Mesothelial cell of epicardium (in vitro differentiated cells): Measurements from ENCODE around the gene UNC5B. TPM values are rescaled to one million over a fixed set of nuclear protein-coding genes. Genes with fewer than 3 reads are reported as not detected.

ENCODE experiments used
- DNase-seq, 2 experiments: peaks; one replicate each; pipeline ENCODE4 v3.0.0; 2021; ENCODE audit warnings: low spot score in 2 of 2; ENCODE audit not compliant: unreplicated experiment in 2 of 2
- H3K27ac Mint-ChIP-seq: 2 replicates; pipeline ENCODE4 v1.8.0; 2021; ENCODE audit warnings: mixed read lengths
- H3K27me3 Mint-ChIP-seq: 2 replicates; pipeline ENCODE4 v1.8.0; 2021; ENCODE audit warnings: low read depth, mixed read lengths
- H3K36me3 Mint-ChIP-seq: 2 replicates; pipeline ENCODE4 v1.8.0; 2021; ENCODE audit warnings: mixed read lengths
- H3K4me1 Mint-ChIP-seq: 2 replicates; pipeline ENCODE4 v1.8.0; 2021; ENCODE audit warnings: mixed read lengths
- H3K4me3 Mint-ChIP-seq: 2 replicates; pipeline ENCODE4 v1.8.0; 2021; ENCODE audit warnings: mild to moderate bottlenecking, moderate library complexity, mixed read lengths
- H3K9me3 Mint-ChIP-seq: 2 replicates; pipeline ENCODE4 v1.8.0; 2021; ENCODE audit warnings: mixed read lengths
- total RNA-seq: library from RNA; stranded (reverse); gene quantifications from 3 replicates; pipeline ENCODE4 v1.2.1, GENCODE V29; 2021
- TF ChIP-seq, protein P1 (sequence below): fragments of 200-600 bp; sonication (generic); IDR thresholded peaks from one replicate; pipeline ENCODE4 v1.5.0; 2021; ENCODE audit warnings: antibody characterized with exemption; ENCODE audit not compliant: unreplicated experiment

Gene UNC5B
- total RNA-seq, 1 donor from 2014 or later: 91.5 TPM

DNA sequence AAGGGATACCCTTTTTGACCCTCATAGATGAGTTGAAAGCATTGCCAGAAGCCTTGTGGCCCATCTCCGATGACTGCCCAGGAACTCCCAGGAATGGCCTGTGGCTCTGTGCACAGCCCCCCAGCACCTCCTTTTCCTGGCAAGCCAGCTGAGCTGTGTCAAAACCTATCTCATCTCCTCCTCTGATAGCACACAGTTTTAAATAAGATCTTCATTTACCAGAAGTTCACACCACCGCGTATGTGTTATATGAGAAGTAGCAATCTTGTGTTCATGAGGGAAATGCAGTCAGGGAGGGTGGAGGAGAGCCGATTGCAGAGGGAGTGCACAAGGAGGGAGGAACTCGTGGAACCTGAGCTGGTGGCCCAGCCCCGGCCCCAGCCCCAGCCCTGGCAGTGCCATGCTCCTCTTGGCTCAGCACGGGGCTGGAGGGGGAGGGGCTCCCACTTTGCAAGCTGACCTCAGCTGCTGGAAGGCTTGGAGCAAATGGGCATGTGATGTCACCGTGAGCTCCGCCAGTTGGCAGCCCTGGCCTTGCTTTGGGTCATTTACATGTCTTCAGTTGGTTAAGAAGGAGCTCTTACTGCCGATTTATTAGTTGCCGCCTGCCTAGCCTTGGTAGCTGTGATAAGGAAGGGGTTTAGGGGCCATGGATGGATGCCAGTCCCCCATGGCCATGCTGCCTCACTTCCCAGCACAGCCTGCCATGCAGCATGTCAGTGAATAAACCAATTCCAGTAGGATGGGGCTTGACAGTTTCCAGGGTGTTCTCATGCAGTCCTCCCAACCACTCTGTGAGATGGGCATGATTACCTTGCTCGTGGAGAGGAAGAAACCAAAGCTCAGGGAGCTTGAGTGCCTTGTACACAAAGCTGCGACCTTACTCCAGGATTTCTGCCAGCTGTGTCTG is 20.0 kb downstream of the UNC5B start:
- Mint-ChIP-seq H3K9me3 (no peaks in the 10 kb centered on the region), H3K27me3 (no peaks in the 10 kb centered on the region), H3K36me3 (no peaks in the 10 kb centered on the region), H3K4me3 (no peak overlapping the region), H3K27ac (peak overlapping the region; percentile 99), H3K4me1 (peaks cover 92% of the 10 kb centered on the region)
- TF ChIP-seq, protein P1, sequence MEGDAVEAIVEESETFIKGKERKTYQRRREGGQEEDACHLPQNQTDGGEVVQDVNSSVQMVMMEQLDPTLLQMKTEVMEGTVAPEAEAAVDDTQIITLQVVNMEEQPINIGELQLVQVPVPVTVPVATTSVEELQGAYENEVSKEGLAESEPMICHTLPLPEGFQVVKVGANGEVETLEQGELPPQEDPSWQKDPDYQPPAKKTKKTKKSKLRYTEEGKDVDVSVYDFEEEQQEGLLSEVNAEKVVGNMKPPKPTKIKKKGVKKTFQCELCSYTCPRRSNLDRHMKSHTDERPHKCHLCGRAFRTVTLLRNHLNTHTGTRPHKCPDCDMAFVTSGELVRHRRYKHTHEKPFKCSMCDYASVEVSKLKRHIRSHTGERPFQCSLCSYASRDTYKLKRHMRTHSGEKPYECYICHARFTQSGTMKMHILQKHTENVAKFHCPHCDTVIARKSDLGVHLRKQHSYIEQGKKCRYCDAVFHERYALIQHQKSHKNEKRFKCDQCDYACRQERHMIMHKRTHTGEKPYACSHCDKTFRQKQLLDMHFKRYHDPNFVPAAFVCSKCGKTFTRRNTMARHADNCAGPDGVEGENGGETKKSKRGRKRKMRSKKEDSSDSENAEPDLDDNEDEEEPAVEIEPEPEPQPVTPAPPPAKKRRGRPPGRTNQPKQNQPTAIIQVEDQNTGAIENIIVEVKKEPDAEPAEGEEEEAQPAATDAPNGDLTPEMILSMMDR: no peak
- no peak for DNase-seq

DNA sequence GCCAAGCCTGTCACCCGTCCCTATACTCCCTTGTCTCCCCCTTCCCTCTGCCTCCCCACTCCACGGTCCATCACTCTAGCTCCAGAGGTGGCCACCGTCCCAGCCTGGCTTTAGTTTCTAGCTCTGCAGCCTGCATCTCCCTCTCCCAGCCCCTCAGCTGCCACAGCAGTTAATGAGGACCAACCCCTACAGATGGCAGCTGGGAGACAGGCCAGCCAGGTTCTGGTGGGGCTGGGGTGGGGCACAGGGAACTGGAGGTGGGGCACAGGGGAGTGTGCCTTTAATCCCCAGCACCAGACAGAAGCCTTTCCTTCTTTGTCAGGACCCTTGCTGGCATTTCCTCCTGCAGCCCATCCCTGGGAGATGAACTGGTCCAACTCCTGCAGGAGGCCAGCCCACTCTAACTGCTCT is 21.1 kb downstream of the UNC5B start:
- Mint-ChIP-seq H3K27ac (peak overlapping the region; percentile 99), H3K4me1 (peaks cover 94% of the 10 kb centered on the region), H3K36me3 (no peaks in the 10 kb centered on the region), H3K4me3 (no peak overlapping the region), H3K9me3 (no peaks in the 10 kb centered on the region), H3K27me3 (no peaks in the 10 kb centered on the region)
- DNase-seq: no peak
- TF ChIP-seq, protein P1: no peak

DNA sequence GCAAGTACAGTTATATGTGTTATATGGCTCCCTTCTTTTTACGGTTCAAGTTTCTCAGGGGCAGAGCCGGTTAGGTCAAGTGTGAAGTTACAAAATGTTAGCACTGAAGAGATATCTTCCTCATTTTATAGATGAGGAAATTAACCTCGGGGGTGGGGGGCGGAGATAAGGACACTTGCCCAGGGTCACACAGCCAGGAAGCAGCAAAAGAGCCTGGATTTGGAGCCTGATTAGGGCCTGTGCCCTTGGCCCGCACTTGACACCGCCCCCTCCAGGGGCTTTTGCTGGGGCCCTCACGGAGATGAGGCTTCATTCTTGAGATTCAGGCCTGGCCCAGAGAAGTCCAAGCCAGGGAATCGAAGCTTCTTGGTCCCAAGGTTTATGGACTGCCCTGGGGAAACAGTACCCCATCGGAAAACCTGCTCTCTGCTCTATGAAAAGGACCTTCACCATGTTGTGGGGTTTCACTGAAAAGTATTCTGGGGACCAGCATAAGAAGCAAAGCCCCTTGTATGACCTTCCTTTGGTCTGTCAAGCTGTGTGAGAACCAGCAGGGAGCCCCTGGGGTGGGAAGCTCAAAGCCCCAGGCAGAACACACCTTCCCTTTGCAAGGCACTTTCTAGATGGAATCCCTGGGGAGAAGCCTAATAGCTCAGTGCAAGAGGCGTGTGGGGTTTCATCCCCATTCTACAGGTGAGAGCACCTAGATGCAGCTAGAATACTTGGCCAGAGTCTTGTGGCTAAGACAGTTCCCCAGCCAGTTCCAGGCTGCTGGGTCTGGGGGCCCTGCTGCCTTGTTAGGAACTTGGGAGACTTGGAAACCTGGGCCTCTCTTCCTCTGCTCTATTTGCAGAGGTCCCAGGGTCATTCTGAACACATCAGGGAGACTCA is 21.9 kb downstream of the UNC5B start:
- H3K27ac Mint-ChIP-seq: peak overlapping the region; percentile 99
- peaks cover 92% of the 10 kb centered on the region for H3K4me1 Mint-ChIP-seq
- H3K9me3 Mint-ChIP-seq: no peaks in the 10 kb centered on the region
- H3K4me3 Mint-ChIP-seq: no peak overlapping the region
- no peak for DNase-seq
- no peaks in the 10 kb centered on the region for H3K27me3 Mint-ChIP-seq
- TF ChIP-seq, protein P1: no peak
- H3K36me3 Mint-ChIP-seq: no peaks in the 10 kb centered on the region

DNA sequence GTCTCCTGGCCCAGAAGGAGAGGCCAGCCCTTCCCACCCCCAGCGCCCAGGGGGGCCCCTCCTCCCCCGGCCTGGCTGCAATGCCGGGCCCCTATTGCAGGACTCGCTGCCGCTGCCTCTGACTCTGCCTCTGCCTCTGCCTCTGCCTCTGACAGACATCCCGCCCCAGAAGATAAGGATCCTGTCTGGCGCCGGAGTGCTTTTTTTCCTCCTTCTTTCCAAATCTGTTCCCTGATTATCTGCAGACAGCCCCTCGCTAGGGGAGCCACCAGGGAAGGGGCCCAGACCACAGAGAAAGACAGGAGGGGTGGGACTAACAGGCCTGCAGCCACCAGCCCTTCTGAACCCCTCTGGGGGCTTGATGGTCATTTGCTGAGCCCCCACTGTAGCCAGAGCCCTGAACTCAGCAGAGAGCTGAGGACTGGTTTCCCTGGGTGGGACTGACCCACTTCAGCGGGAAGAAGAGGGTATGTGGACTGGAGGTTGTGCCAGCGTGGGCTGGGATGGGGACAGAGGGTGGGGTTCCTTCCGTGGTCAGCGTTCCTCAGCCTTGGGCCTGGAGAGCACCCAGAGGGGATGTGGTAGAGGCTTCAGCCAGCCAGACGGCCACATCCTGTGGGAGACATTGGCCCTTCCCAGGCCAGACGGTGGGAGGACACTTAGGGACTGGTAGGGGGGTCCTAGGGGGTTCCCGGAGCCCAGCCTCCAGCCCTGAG is 22.8 kb downstream of the UNC5B start:
- peak overlapping the region; percentile 99 for H3K27ac Mint-ChIP-seq
- DNase-seq: peak; percentile 49 to 73

DNA sequence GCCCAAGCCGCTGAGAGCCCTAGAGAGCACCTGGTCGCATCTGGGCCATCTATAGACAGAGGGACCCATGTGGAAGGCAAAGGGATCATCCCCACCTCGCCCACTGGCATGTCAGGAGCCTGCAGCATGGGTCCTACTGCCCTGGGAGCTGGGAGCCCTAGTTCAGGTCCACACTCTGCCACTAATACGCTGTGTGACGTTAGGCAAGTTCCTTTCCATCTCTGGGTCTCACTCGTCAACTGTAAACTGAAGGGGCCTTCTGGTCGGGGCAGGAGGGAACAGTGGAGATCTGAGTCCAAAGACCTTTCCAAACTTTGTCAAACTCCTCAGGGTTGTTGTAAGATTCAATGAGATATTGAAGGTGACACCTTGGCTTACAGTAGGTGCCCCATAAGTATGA is 23.4 kb downstream of the UNC5B start:
- no peaks in the 10 kb centered on the region for H3K27me3 Mint-ChIP-seq
- peaks cover 88% of the 10 kb centered on the region for H3K4me1 Mint-ChIP-seq
- DNase-seq: no peak
- TF ChIP-seq, protein P1: no peak
- peak overlapping the region; percentile 23 for H3K4me3 Mint-ChIP-seq
- H3K27ac Mint-ChIP-seq: peak overlapping the region; percentile 99
- no peaks in the 10 kb centered on the region for H3K9me3 Mint-ChIP-seq
- H3K36me3 Mint-ChIP-seq: no peaks in the 10 kb centered on the region

More for the DNA sequence above, 22.8 kb downstream of the UNC5B start:
- Mint-ChIP-seq H3K4me3 (no peak overlapping the region), H3K9me3 (no peaks in the 10 kb centered on the region), H3K36me3 (no peaks in the 10 kb centered on the region), H3K4me1 (peaks cover 87% of the 10 kb centered on the region), H3K27me3 (no peaks in the 10 kb centered on the region)
- TF ChIP-seq, protein P1: no peak
